HL-60/S4 treated with retinoic acid at 250 ng/mL for 4 days and 3 days (cell line): ENCODE measurements around the gene SCG5.

ENCODE experiments used
- in situ Hi-C: fragments of 300-500 bp; cut with MboI; formaldehyde crosslinking; loops from 2 replicates; pipeline ENCODE4 v1.7.0; 2022; ENCODE audit warnings: low sequenced_read_pairs

SCG5 gene

GRCh38 chr15:32688151-32688639 lies 46.7 kb downstream of the SCG5 start:
- in situ Hi-C loops, result no loop called here

GRCh38 chr15:32690941-32691688 lies 49.6 kb downstream of the SCG5 start:
- in situ Hi-C loops, result no loop called here

GRCh38 chr15:32691689-32692038 lies 50.2 kb downstream of the SCG5 start:
- in situ Hi-C loops, result no loop called here

GRCh38 chr15:32692286-32692685 lies 50.8 kb downstream of the SCG5 start:
- in situ Hi-C loops, result no loop called here

- in situ Hi-C loops, result no loop called here
Measured at GRCh38 chr15:32694222-32694983, 52.9 kb downstream of the SCG5 start.

- in situ Hi-C loops, result no loop called here
Measured at GRCh38 chr15:32698773-32699390, 57.4 kb downstream of the SCG5 start.

GRCh38 chr15:32700501-32701150 lies 59.1 kb downstream of the SCG5 start:
- in situ Hi-C loops, result no loop called here

GRCh38 chr15:32701863-32702262 lies 60.4 kb downstream of the SCG5 start:
- in situ Hi-C loops, result no loop called here

- in situ Hi-C loops, result no loop called here
Measured at GRCh38 chr15:32704395-32704981, 63.0 kb downstream of the SCG5 start.

GRCh38 chr15:32705446-32705845 lies 63.9 kb downstream of the SCG5 start:
- in situ Hi-C loops, result no loop called here

GRCh38 chr15:32706704-32707103 lies 65.2 kb downstream of the SCG5 start:
- in situ Hi-C loops, result no loop called here

GRCh38 chr15:32707436-32707835 lies 65.9 kb downstream of the SCG5 start:
- in situ Hi-C loops, result no loop called here

GRCh38 chr15:32709295-32710033 lies 68.0 kb downstream of the SCG5 start:
- in situ Hi-C loops, result no loop called here

- in situ Hi-C loops, result no loop called here
Measured at GRCh38 chr15:32715276-32715675, 73.8 kb downstream of the SCG5 start.

GRCh38 chr15:32716216-32716914 lies 74.9 kb downstream of the SCG5 start:
- in situ Hi-C loops, result no loop called here

GRCh38 chr15:32716915-32717425 lies 75.5 kb downstream of the SCG5 start:
- in situ Hi-C loops, result no loop called here

- in situ Hi-C loops, result no loop called here
Measured at GRCh38 chr15:32717426-32718226, 76.1 kb downstream of the SCG5 start, which contains the start of gene GREM1. TSS of gene GREM1 (plus strand) at chr15:32718004. CDS start at chr15:32730691, 12,687 bp downstream.

- in situ Hi-C loops, result no loop called here
Measured at GRCh38 chr15:32718227-32718820, 76.8 kb downstream of the SCG5 start.
